ENCODE data around the gene SUPT5H.
"Not testable (repeated sequence)": the region's sequence is repeated elsewhere in the genome, so short reads cannot be mapped to it uniquely, and the experiment has no call there.

The SUPT5H gene

DNA sequence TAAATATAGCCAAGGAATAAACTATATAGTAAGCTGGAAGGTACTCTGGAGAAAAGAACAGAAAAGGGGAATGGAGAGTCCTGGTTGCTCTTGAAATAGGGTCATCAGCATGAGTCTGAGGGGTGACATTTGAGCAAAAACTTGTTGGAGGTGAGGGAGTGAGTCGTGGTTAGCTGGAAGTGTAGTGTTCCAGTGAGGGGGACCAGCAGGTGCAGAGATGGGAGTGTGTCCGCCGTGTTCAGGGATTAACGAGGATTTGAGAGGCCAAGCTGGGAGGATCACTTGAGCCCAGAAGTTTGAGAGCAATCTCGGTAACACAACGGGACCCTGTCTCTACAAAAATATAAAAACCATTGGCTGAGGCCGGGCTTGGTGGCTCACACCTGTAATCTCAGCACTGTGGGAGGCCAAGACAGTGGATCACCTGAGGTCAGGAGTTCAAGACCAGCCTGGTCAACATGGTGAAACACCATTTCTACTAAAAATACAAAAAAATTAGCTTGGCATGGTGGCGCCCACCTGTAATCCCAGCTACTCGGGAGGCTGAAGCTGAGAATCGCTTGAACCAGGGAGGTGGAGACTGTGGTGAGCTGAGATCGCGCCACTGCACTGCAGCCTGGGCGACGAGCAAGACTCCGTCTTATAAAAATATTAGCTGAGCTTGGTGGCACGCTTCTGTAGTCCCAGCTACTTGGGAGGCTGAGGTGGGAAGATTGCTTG is 1.1 kb downstream of the SUPT5H start:
- no peaks in the 10 kb centered on the region for H3K27me3 Mint-ChIP-seq
- peaks cover 30 to 54% of the 10 kb centered on the region in 2 donors for H3K36me3 Mint-ChIP-seq
- DNase-seq, result no peak
- no peak for ATAC-seq (replicated peaks)
- H3K4me1 Mint-ChIP-seq, result peaks cover 38 to 61% of the 10 kb centered on the region in 2 donors
- H3K4me3 Mint-ChIP-seq, result peak overlapping the region; percentile 92 to 96
- H3K9me3 Mint-ChIP-seq, result peaks cover 0 to 1% of the 10 kb centered on the region in 2 donors
- peak overlapping the region; percentile 96 for H3K27ac Mint-ChIP-seq

DNA sequence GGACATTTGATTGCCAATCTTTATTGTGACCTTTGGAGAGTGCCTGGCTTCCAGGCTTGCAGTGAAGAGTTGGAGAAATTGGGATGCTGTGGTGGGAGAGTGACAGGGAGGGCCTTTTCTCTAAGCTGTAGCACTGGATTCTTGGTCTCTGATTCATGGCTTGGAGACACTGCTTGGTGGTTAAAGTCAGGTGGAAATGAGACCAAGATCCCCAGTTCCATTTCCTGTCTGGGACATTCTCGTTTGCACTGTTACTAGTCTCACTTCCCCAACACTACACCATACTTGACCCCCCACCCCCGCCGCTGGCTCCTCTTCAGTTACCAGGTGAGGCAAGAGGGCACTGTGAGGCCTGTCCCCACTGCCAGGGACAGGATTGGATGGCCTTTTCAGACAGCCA is 2.9 kb downstream of the SUPT5H start:
- peak overlapping the region; percentile 93 for H3K27ac Mint-ChIP-seq
- peak; percentile 59 for DNase-seq
- H3K4me1 Mint-ChIP-seq, result peaks cover 49 to 77% of the 10 kb centered on the region in 2 donors
- ATAC-seq (replicated peaks), result peak; percentile 66 to 67
- no peaks in the 10 kb centered on the region for H3K27me3 Mint-ChIP-seq
- H3K4me3 Mint-ChIP-seq, result peak overlapping the region; percentile 92 to 96
- H3K9me3 Mint-ChIP-seq, result peaks cover 1 to 5% of the 10 kb centered on the region in 2 donors
- peaks cover 46 to 68% of the 10 kb centered on the region in 2 donors for H3K36me3 Mint-ChIP-seq

DNA sequence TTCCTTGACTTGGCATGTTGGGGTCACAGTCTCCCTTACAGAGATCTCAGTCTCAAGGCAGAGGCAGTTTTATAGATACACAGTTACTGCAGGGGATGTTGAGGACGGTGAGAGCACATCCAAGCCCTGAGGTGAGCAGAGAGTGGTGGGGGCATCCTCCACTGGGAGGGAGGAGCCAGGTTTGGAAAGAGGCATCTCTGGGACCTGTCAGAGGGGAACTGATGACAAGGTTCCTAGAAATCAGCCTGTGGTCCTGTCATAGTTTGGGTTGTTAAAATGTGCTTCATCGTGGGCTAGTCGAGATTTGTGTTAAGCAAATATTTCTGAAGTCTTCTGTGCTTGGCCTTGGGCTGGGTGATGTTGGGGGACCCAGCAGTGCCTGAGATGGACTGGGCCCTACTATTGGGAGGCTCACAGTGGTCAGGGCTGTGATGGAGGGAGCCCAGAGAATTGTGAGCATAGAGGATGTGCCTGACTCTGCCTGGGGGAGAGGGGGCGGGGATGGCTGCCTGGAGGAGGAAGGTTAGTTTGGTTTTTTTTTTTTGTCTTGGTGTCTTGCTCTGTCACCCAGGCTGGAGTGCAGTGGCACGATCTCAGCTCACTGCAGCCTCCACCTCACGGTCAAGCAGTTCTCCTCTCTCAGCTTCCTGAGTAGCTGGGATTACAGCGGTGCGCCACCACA is 3.9 kb downstream of the SUPT5H start:
- ATAC-seq (replicated peaks), result no peak
- Mint-ChIP-seq H3K36me3 (peaks cover 49 to 69% of the 10 kb centered on the region in 2 donors), H3K4me1 (peaks cover 49 to 77% of the 10 kb centered on the region in 2 donors), H3K27me3 (no peaks in the 10 kb centered on the region), H3K9me3 (peaks cover 1 to 5% of the 10 kb centered on the region in 2 donors), H3K4me3 (peak overlapping the region; percentile 74 to 92), H3K27ac (peak overlapping the region; percentile 93)
- no peak for DNase-seq

DNA sequence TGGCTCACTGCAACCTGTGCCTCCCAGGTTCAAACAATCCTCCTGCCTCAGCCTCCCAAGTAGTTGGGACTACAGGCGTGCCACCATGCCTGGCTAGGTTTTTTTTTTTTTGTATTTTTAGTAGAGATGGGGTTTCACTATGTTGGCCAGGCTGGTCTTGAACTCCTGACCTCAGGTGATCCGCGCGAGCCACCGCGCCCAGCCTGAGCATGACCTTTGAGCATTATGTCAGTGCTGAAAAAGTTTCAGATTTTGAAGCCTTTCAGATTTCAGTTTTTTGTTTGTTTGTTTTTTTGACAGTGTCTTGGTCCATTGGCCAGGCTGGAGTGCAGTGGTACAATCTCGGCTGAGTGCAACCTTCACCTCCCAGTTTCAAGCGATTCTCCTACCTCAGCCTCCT is 5.9 kb downstream of the SUPT5H start:
- H3K9me3 Mint-ChIP-seq; H3K27me3 Mint-ChIP-seq; DNase-seq; ATAC-seq (replicated peaks); H3K4me3 Mint-ChIP-seq; H3K27ac Mint-ChIP-seq: not testable (repeated sequence)
- Mint-ChIP-seq H3K36me3 (peaks cover 43 to 65% of the 10 kb centered on the region in 2 donors), H3K4me1 (peaks cover 53 to 70% of the 10 kb centered on the region in 2 donors)

DNA sequence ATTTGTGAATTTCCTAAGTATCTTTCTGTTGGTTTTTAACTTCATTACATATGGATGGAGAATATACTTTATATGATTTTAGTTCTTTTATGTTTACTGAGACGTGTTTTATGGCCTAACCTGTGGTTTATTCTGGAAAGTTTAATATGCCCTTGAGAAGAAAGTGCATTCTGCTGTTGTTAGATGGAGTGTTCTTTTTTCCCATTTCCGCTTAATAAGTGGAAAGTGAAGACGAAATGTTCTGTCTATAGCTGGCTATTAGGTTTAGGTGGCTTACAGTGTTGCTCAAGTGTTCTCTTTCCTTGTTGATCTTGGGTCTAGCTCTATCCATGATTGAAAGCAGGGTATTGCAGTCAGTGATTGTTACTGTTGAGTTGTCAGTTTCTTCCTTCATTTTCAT is 18.0 kb downstream of the SUPT5H start:
- Mint-ChIP-seq H3K36me3 (peaks cover 57 to 69% of the 10 kb centered on the region in 2 donors), H3K27ac (no peak overlapping the region), H3K27me3 (no peaks in the 10 kb centered on the region), H3K4me3 (no peak overlapping the region), H3K4me1 (peaks cover 0 to 13% of the 10 kb centered on the region in 2 donors), H3K9me3 (no peaks in the 10 kb centered on the region)
- ATAC-seq (replicated peaks) (no peak), DNase-seq (no peak)

GRCh38 chr19:39465956-39466747 is 20.8 kb downstream of the SUPT5H start:
- Mint-ChIP-seq H3K4me1 (peaks cover 5 to 8% of the 10 kb centered on the region in 2 donors), H3K27me3 (no peaks in the 10 kb centered on the region)

GRCh38 chr19:39467941-39468340 is 22.6 kb downstream of the SUPT5H start:
- peaks cover 74 to 78% of the 10 kb centered on the region in 2 donors for H3K36me3 Mint-ChIP-seq
- H3K27ac Mint-ChIP-seq, result no peak overlapping the region
- no peaks in the 10 kb centered on the region for H3K9me3 Mint-ChIP-seq
- H3K27me3 Mint-ChIP-seq, result no peaks in the 10 kb centered on the region
- DNase-seq (no peak), ATAC-seq (replicated peaks) (no peak)
- peaks cover 10 to 17% of the 10 kb centered on the region in 2 donors for H3K4me1 Mint-ChIP-seq
- no peak overlapping the region for H3K4me3 Mint-ChIP-seq

More at GRCh38 chr19:39465956-39466747, 20.8 kb downstream of the SUPT5H start:
- H3K4me3 Mint-ChIP-seq, result no peak overlapping the region
- ATAC-seq (replicated peaks) (no peak), DNase-seq (no peak)
- H3K36me3 Mint-ChIP-seq, result peaks cover 66 to 75% of the 10 kb centered on the region in 2 donors
- no peaks in the 10 kb centered on the region for H3K9me3 Mint-ChIP-seq
- H3K27ac Mint-ChIP-seq, result no peak overlapping the region

DNA sequence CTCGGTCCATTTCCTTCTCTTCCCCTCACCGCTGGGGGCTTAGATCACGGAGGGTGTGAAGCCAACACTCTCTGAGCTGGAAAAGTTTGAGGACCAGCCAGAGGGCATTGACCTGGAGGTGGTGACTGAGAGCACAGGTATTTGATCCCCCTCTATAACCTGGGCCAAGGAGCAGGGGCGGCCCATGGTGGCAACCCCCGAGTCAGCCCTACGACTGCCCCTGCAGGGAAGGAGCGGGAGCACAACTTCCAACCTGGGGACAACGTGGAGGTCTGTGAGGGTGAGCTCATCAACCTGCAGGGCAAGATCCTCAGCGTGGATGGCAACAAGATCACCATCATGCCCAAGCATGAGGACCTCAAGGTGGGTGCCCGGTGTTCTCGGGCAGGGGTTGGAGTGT is 23.7 kb downstream of the SUPT5H start:
- Mint-ChIP-seq H3K27me3 (no peaks in the 10 kb centered on the region), H3K9me3 (no peaks in the 10 kb centered on the region), H3K4me3 (no peak overlapping the region), H3K27ac (peak overlapping the region; percentile 26), H3K36me3 (peaks cover 64 to 78% of the 10 kb centered on the region in 2 donors), H3K4me1 (peaks cover 8 to 20% of the 10 kb centered on the region in 2 donors)
- no peak for DNase-seq
- ATAC-seq (replicated peaks), result no peak

- no peak for ATAC-seq (replicated peaks)
- Mint-ChIP-seq H3K9me3 (no peaks in the 10 kb centered on the region), H3K4me1 (peaks cover 8 to 25% of the 10 kb centered on the region in 2 donors), H3K36me3 (peaks cover 66 to 82% of the 10 kb centered on the region in 2 donors), H3K27me3 (no peaks in the 10 kb centered on the region), H3K4me3 (no peak overlapping the region), H3K27ac (peak overlapping the region; percentile 26)
- DNase-seq, result no peak
These were observed 24.2 kb downstream of the SUPT5H start for GRCh38 chr19:39469567-39469966.

DNA sequence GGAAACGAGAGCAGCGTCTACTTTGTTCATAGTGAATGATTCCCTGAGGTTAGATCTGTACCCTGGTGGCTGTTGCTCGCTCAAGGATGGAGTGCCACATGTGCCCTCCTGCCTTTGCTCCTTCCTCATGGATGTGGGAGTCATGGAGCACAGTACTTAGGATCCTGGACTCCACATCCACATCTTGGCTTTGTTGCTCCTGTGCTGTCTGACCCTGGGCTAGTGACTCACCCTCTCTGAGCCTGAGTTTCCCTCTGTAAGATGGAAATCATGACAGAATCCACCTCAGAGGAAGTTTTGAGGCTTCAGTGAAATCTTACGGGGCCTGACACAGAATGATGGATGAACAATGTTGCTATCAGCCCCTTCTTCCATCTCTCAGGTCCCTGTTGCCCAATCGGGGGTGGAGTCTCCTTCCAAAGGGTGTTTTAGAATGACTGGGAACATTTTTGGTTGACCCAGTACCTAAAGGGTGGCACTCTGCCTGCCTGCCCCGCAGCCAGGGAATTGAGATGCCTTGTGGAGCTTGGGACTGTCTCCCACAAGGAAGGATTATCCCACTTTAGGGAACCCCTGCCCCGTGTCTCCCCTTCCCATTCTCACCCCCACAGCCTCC is 25.4 kb downstream of the SUPT5H start:
- Mint-ChIP-seq H3K4me3 (no peak overlapping the region), H3K9me3 (no peaks in the 10 kb centered on the region), H3K27me3 (no peaks in the 10 kb centered on the region), H3K36me3 (peaks cover 68 to 82% of the 10 kb centered on the region in 2 donors), H3K27ac (peak overlapping the region; percentile 59), H3K4me1 (peaks cover 8 to 28% of the 10 kb centered on the region in 2 donors)
- DNase-seq, result no peak
- ATAC-seq (replicated peaks), result no peak

- no peaks in the 10 kb centered on the region for H3K9me3 Mint-ChIP-seq
- DNase-seq (no peak), ATAC-seq (replicated peaks) (no peak)
- H3K4me3 Mint-ChIP-seq, result no peak overlapping the region
- H3K27ac Mint-ChIP-seq, result peak overlapping the region; percentile 53
- H3K4me1 Mint-ChIP-seq, result peaks cover 8 to 28% of the 10 kb centered on the region in 2 donors
- H3K36me3 Mint-ChIP-seq, result peaks cover 67 to 83% of the 10 kb centered on the region in 2 donors
- no peaks in the 10 kb centered on the region for H3K27me3 Mint-ChIP-seq
These were observed 26.6 kb downstream of the SUPT5H start for GRCh38 chr19:39471756-39472536.

- DNase-seq (no peak), ATAC-seq (replicated peaks) (no peak)
- H3K36me3 Mint-ChIP-seq, result peaks cover 66 to 89% of the 10 kb centered on the region in 2 donors
- H3K9me3 Mint-ChIP-seq, result no peaks in the 10 kb centered on the region
- no peak overlapping the region for H3K27ac Mint-ChIP-seq
- no peaks in the 10 kb centered on the region for H3K27me3 Mint-ChIP-seq
- peaks cover 8 to 28% of the 10 kb centered on the region in 2 donors for H3K4me1 Mint-ChIP-seq
- H3K4me3 Mint-ChIP-seq, result no peak overlapping the region
These were observed 27.5 kb downstream of the SUPT5H start for GRCh38 chr19:39472746-39473442.

GRCh38 chr19:39473443-39473960 is 28.1 kb downstream of the SUPT5H start:
- Mint-ChIP-seq H3K4me3 (no peak overlapping the region), H3K4me1 (peaks cover 8 to 28% of the 10 kb centered on the region in 2 donors), H3K27ac (no peak overlapping the region), H3K36me3 (peaks cover 62 to 84% of the 10 kb centered on the region in 2 donors), H3K9me3 (no peaks in the 10 kb centered on the region), H3K27me3 (no peaks in the 10 kb centered on the region)
- ATAC-seq (replicated peaks) (no peak), DNase-seq (no peak)
